GM19193 (cell line): ENCODE measurements around the gene GTF3C1.

ENCODE experiments used
- POLR2A ChIP-seq: IDR thresholded peaks from 4 replicates; pipeline ENCODE4 v1.6.1; 2011; ENCODE audit not compliant: insufficient read depth, insufficient read length; ENCODE audit errors: extremely low read depth

GTF3C1 gene

GRCh38 chr16:27464626-27465482 lies 84.9 kb downstream of the GTF3C1 start:
- no peak for TF ChIP-seq POLR2A

- TF ChIP-seq POLR2A = no peak
Observed at GRCh38 chr16:27463741-27464591, 85.7 kb downstream of the GTF3C1 start.

- TF ChIP-seq POLR2A = no peak
Observed at GRCh38 chr16:27462846-27463682, 86.6 kb downstream of the GTF3C1 start.

GRCh38 chr16:27462200-27462845 lies 87.4 kb downstream of the GTF3C1 start:
- TF ChIP-seq POLR2A = no peak

- no peak for TF ChIP-seq POLR2A
Observed at GRCh38 chr16:27461483-27462171, 88.1 kb downstream of the GTF3C1 start.

- TF ChIP-seq POLR2A = no peak
Observed at GRCh38 chr16:27460663-27461482, 88.8 kb downstream of the GTF3C1 start.

- no peak for TF ChIP-seq POLR2A
Observed at GRCh38 chr16:27460213-27460612, 89.5 kb downstream of the GTF3C1 start.

GRCh38 chr16:27458987-27459688 lies 90.6 kb downstream of the GTF3C1 start:
- TF ChIP-seq POLR2A = no peak

- no peak for TF ChIP-seq POLR2A
Observed at GRCh38 chr16:27458258-27458657, 91.5 kb downstream of the GTF3C1 start.

GRCh38 chr16:27455700-27456099 lies 94.0 kb downstream of the GTF3C1 start:
- TF ChIP-seq POLR2A = no peak

- no peak for TF ChIP-seq POLR2A
Observed at GRCh38 chr16:27453494-27453825, 96.3 kb downstream of the GTF3C1 start.
